Measurements from ENCODE around the gene NR1H3.
"Not testable (repeated sequence)": the region's sequence is repeated elsewhere in the genome, so short reads cannot be mapped to it uniquely, and the experiment has no call there.

NR1H3 gene

DNA sequence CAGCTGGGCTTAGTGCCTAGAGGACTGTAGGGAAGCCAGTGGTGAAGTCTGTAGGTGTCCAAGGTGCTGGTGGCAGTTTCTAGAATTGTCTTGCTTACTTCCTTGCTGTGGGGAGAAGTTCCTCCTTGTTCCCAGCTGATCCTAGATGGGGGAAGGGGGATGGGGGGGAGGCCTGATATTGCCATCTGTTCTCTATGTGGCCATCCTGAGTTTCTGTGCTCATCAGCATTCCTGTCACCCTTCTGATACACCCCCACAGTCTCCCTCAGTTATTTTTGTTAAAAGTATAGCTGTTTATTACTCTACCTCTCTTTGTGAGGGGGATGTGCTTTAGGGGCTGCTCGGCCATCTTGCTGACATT, 48.7 kb downstream of the NR1H3 start:
- no peak for DNase-seq (ENCODE audit: low read depth in 2 of 2)

DNA sequence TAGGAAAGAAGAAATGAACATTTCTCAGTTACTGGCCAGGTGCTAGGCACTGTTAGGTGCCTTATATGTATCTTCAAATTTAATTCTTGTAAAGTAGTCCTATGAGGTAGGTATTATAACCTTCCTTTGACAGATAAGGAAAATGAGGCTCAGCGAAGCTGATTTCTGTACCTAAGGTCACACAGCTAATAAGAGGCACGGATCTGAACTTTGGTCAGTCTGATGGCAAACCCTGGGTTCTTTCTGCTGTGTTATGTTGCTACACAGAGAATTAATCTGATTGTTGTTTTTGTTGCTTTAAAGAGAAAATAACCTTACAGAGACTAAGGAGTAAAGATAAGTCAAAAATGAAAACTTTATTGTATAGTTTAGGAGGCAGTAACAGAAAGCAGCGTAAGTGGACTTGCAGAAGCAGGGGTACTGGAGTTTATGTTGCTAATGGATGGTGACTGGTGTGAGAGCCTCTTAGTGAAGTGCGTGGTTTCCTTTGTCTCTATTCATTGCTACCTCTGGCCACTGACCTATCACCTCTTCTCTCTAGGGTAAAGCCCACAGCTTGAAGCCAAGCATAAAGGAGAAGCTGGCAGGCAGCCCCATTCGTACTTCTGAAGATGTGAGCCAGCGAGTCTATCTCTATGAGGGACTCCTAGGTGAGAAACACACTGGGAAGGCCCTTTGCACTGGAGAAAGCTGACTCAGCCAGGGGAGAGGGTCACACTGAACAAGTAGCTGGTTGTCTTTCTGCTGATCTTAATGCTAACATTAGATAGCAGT, 50.4 kb downstream of the NR1H3 start:
- no peak for DNase-seq (ENCODE audit: low read depth in 2 of 2)

DNA sequence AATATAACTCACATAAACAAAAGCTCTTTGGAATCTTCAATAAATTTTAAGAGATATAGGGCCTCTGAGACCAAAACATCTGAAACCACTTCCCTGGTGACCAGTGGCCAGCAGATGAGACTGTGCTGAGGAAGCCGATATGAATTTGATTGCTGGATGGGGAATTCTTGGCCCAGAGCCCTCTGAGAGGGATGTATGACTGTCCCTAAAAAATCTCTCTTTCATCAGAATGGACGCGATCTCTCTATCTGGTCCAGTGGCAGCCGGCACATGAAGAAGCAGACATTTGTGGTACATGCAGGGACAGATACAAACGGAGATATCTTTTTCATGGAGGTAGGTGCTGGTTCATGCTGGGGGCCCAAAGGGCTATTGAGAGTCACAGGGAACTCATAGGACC, 57.2 kb downstream of the NR1H3 start:
- DNase-seq (ENCODE audit: low read depth in 2 of 2) = no peak

DNA sequence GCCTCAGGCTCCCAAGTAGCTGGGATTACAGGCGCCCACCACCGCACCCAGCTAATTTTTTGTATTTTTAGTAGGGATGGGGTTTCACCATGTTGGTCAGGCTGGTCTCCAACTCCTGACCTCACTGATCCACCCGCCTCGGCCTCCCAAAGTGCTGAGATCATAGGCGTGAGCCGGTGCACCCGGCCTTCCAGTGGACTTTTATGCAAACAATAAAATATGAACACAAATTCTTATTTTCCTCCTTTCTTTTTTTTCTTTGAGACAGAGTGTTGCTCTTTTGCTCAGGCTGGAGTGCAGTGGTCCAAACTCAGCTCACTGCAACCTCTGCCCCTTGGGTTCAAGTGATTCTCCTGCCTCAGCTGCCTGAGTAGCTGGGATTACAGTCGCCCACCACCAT, 58.7 kb downstream of the NR1H3 start:
- DNase-seq (ENCODE audit: low read depth in 2 of 2) = not testable (repeated sequence)

DNA sequence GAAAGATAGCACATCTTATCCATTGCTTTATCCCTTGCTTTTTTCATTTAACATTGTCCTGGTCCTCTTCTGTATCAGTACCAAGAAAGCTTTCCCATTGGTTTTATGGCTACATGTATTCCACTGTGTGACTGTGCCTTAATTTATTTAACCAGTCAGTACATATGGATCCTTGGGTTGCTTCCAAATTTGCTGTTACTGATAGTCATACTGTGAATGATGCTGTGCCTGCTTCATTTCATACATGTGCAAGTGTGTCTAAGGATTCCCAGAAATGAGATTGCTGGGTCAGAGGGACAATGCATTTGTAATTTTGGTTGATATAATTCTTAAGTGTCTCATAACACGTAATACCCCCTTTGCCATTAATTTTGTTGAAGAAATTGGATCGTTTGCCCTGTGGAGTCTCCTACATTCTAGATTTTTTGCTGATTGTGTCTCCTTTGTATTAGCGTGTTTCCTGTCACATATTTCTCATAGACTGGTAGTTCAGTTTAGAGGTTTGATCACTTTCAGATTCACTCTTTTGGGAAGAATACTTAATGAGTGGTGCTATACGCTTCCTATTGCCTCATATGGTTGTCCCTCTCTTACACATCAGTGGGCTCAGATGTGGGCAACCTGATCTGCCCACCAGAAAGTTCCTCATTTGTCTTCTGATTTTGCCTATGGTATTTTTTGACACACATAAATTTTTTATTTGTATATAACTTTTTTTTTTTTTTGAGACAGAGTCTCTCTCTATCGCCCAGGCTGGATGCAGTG, 59.5 kb downstream of the NR1H3 start:
- no peak for DNase-seq (ENCODE audit: low read depth in 2 of 2)

DNA sequence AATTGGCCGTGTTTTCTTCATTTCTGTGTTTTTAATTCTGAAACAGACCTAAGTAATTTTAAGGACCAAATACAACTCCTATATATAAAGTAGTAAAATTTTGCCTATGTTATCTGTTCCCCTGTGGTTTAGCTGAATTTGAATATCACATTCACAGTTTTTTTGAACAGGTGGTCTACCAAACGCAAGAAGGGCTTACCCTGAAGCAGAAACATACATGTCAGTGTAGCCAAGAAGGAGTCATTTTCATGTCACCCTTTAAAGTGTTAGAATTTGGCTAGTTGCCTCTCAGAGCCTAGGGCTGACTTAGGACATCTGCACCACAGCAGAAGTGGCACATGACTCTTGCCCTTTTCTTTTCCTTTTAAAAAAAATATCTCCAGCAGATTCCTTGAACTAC, 60.4 kb downstream of the NR1H3 start:
- no peak for DNase-seq (ENCODE audit: low read depth in 2 of 2)
